Thyroid gland (tissue), 4 donors: ENCODE data around the gene KRT6B. TPM values are rescaled to one million over a fixed set of nuclear protein-coding genes. Genes with fewer than 3 reads are reported as not detected.
"Not testable (repeated sequence)": the region's sequence is repeated elsewhere in the genome, so short reads cannot be mapped to it uniquely, and the experiment has no call there.

Source experiments
- DNase-seq, 2 donors: peaks; one replicate each; pipeline ENCODE4 v3.0.0-alpha.2; 2019
- H3K27ac ChIP-seq, 3 donors: fragments of 200-600 bp; sonication (generic); 1 replicate in 2 of 3; 2 replicates in 1 of 3; pipeline ENCODE4 v1.5.1; 2016 to 2019; ENCODE audit warnings: mild to moderate bottlenecking in 1 of 3, moderate library complexity in 1 of 3
- H3K27me3 ChIP-seq: fragments of 200-600 bp; sonication (generic); one replicate; pipeline ENCODE4 v1.5.1; 2019
- H3K36me3 ChIP-seq, 2 donors: fragments of 200-600 bp; sonication (generic); one replicate each; pipeline ENCODE4 v1.5.1; 2016 to 2019
- H3K4me1 ChIP-seq, 2 donors: fragments of 200-600 bp; sonication (generic); one replicate each; pipeline ENCODE4 v1.5.1; 2017 to 2019
- H3K4me3 ChIP-seq, 3 donors: fragments of 200-600 bp; sonication (generic); replicated peaks in 1 of 3; 1 replicate in 2 of 3; 2 replicates in 1 of 3; pipeline ENCODE4 v1.5.1; 2016; ENCODE audit warnings: mild to moderate bottlenecking in 1 of 3
- H3K9me3 ChIP-seq: fragments of 200-600 bp; sonication (generic); one replicate; pipeline ENCODE4 v1.5.1; 2017
- CTCF ChIP-seq, 6 experiments: fragments of 200-600 bp in 3 of 6; fragments of 450-650 bp in 3 of 6; sonication (generic) in 3 of 6; IDR thresholded peaks; one replicate each; pipeline ENCODE4 v1.5.1; 2016 to 2019; ENCODE audit warnings: antibody characterized with exemption in 6 of 6, mild to moderate bottlenecking in 2 of 6, inconsistent platforms in 1 of 6, moderate library complexity in 1 of 6
- POLR2A ChIP-seq, 2 donors: fragments of 450-650 bp; IDR thresholded peaks; one replicate each; pipeline ENCODE4 v1.6.1; 2017; ENCODE audit warnings: antibody characterized with exemption in 2 of 2, mild to moderate bottlenecking in 2 of 2, moderate library complexity in 1 of 2
- WGBS, 2 donors: methylation state at CpG; one replicate each; pipeline ENCODE4 v1.1.5; 2017; 5-methylcytosine and 5-hydroxymethylcytosine counted together
- intact Hi-C: fragments of 100-400 bp; cut with DNase I; formaldehyde crosslinking; loops from one replicate; pipeline ENCODE4 v1.15.1; 2023
- total RNA-seq, 4 donors: library from RNA; depleted of rRNA; stranded (reverse); fragments of >200 nt; gene quantifications; one replicate each; pipeline ENCODE4 v1.2.3, GENCODE V29; 2016

The KRT6B gene
- total RNA-seq: not detected

GRCh38 chr12:52452101-52452500 lies at the start of gene KRT6B:
Gene KRT6B (minus strand): TSS chr12:52452146. CDS start chr12:52452078, 68 bp downstream.
- intact Hi-C loops: no loop called here
- H3K36me3 ChIP-seq: no peaks in the 10 kb centered on the region
- H3K9me3 ChIP-seq: no peaks in the 10 kb centered on the region
- DNase-seq: no peak
- TF ChIP-seq POLR2A (IDR thresholded peaks at IDR 0.05) (no peak), CTCF (IDR thresholded peaks at IDR 0.05) (no peak)
- no peak within 1 kb of the TSS for H3K27ac ChIP-seq
- no peaks in the 10 kb centered on the region for H3K27me3 ChIP-seq
- H3K4me1 ChIP-seq: no peaks in the 10 kb centered on the region
- 91% methylated on average over 6 of the region's 6 CpGs for WGBS, 2 donors
- H3K4me3 ChIP-seq: no peak within 1 kb of the TSS

- Histone ChIP-seq H3K4me1 (no peaks in the 10 kb centered on the region), H3K27ac (no peak overlapping the region), H3K36me3 (no peaks in the 10 kb centered on the region), H3K27me3 (no peaks in the 10 kb centered on the region), H3K9me3 (no peaks in the 10 kb centered on the region), H3K4me3 (no peak overlapping the region)
- WGBS, 2 donors: 73 to 83% methylated on average over 7 of the region's 7 CpGs
- no peak for TF ChIP-seq POLR2A (IDR thresholded peaks at IDR 0.05)
- no peak for TF ChIP-seq CTCF (IDR thresholded peaks at IDR 0.05)
- intact Hi-C loops: loop anchor here (10.0 kb wide), 2 partner anchors 127 to 347 kb away; no protein-coding TSS in a partner anchor
- no peak for DNase-seq
Observed at GRCh38 chr12:52501490-52501889, 49.5 kb upstream of the KRT6B start.

- H3K4me1 ChIP-seq, H3K9me3 ChIP-seq, H3K27ac ChIP-seq, H3K4me3 ChIP-seq, H3K36me3 ChIP-seq, H3K27me3 ChIP-seq, DNase-seq: not testable (repeated sequence)
- WGBS, 2 donors: 76 to 78% methylated on average over 6 of the region's 6 CpGs
- intact Hi-C loops: loop anchor here (10.0 kb wide), 2 partner anchors 126 to 346 kb away; no protein-coding TSS in a partner anchor
Observed at GRCh38 chr12:52500574-52500973, 48.6 kb upstream of the KRT6B start.

- Histone ChIP-seq H3K36me3 (no peaks in the 10 kb centered on the region), H3K27ac (no peak overlapping the region), H3K9me3 (no peaks in the 10 kb centered on the region), H3K4me3 (no peak overlapping the region), H3K27me3 (no peaks in the 10 kb centered on the region), H3K4me1 (peaks cover 0 to 10% of the 10 kb centered on the region in 2 donors)
- WGBS, 2 donors: 80 to 86% methylated on average over 5 of the region's 5 CpGs
- DNase-seq: no peak
- intact Hi-C loops: loop anchor here (10.0 kb wide), 2 partner anchors 125 to 345 kb away; no protein-coding TSS in a partner anchor
- TF ChIP-seq CTCF (IDR thresholded peaks at IDR 0.05) (no peak), POLR2A (IDR thresholded peaks at IDR 0.05) (no peak)
Observed at GRCh38 chr12:52499806-52500560, 48.0 kb upstream of the KRT6B start.

GRCh38 chr12:52498946-52499345 lies 47.0 kb upstream of the KRT6B start:
- no peaks in the 10 kb centered on the region for H3K27me3 ChIP-seq
- no peaks in the 10 kb centered on the region for H3K36me3 ChIP-seq
- H3K9me3 ChIP-seq: no peaks in the 10 kb centered on the region
- no peak overlapping the region for H3K27ac ChIP-seq
- no peak overlapping the region for H3K4me3 ChIP-seq
- TF ChIP-seq CTCF (IDR thresholded peaks at IDR 0.05) (no peak), POLR2A (IDR thresholded peaks at IDR 0.05) (no peak)
- H3K4me1 ChIP-seq: peaks cover 0 to 20% of the 10 kb centered on the region in 2 donors
- WGBS, 2 donors: 42 to 75% methylated on average over 1 of the region's 1 CpG
- intact Hi-C loops: no loop called here
- DNase-seq: no peak
